Neural progenitor cell (in vitro differentiated cells): ENCODE data around the gene LIMA1. TPM values are rescaled to one million over a fixed set of nuclear protein-coding genes. Genes with fewer than 3 reads are reported as not detected.
A peak's percentile ranks its signal among the peaks of the same experiment; 100 is the strongest.
"Not testable (repeated sequence)": the region's sequence is repeated elsewhere in the genome, so short reads cannot be mapped to it uniquely, and the experiment has no call there.

Experiments
- DNase-seq: peaks from one replicate; pipeline ENCODE4 v3.0.0-alpha.2; 2016; ENCODE audit warnings: low spot score
- H2AFZ ChIP-seq: fragments of 200-600 bp; sonication (generic); replicated peaks from 2 replicates; pipeline ENCODE4 v1.6.1; 2016; ENCODE audit warnings: antibody characterized with exemption
- H3F3A ChIP-seq: fragments of 200-600 bp; sonication (generic); 2 replicates; pipeline ENCODE4 v1.6.1; 2016; ENCODE audit warnings: antibody characterized with exemption, low read depth
- H3K27ac ChIP-seq: fragments of 200-600 bp; sonication (generic); 2 replicates; pipeline ENCODE4 v1.5.1; 2016; ENCODE audit warnings: mild to moderate bottlenecking
- H3K27me3 ChIP-seq: fragments of 200-600 bp; sonication (generic); 2 replicates; pipeline ENCODE4 v1.6.1; 2016; ENCODE audit warnings: mild to moderate bottlenecking, moderate library complexity
- H3K36me3 ChIP-seq: fragments of 200-600 bp; sonication (generic); 2 replicates; pipeline ENCODE4 v1.5.1; 2016
- H3K4me1 ChIP-seq: fragments of 200-600 bp; sonication (generic); 2 replicates; pipeline ENCODE4 v1.6.1; 2016; ENCODE audit warnings: mixed run types
- H3K4me2 ChIP-seq: fragments of 200-600 bp; sonication (generic); 2 replicates; pipeline ENCODE4 v1.6.1; 2016
- H3K4me3 ChIP-seq: fragments of 200-600 bp; sonication (generic); 2 replicates; pipeline ENCODE4 v1.5.1; 2016
- H3K79me2 ChIP-seq: fragments of 200-600 bp; sonication (generic); 2 replicates; pipeline ENCODE4 v1.6.1; 2016; ENCODE audit warnings: low read depth
- H3K9ac ChIP-seq: fragments of 200-600 bp; sonication (generic); 2 replicates; pipeline ENCODE4 v1.6.1; 2016
- H3K9me3 ChIP-seq: fragments of 200-600 bp; sonication (generic); 2 replicates; pipeline ENCODE4 v1.5.1; 2016; ENCODE audit warnings: low read depth
- H4K20me1 ChIP-seq: fragments of 200-600 bp; sonication (generic); 2 replicates; pipeline ENCODE4 v1.6.1; 2016; ENCODE audit warnings: low read depth
- H3K27ac Mint-ChIP-seq: 3 replicates; pipeline ENCODE4 v1.8.0; 2021; ENCODE audit warnings: mixed read lengths
- H3K27me3 Mint-ChIP-seq: 2 replicates; pipeline ENCODE4 v1.8.0; 2022; ENCODE audit warnings: low read depth, mild to moderate bottlenecking, inconsistent platforms, moderate library complexity, mixed read lengths; ENCODE audit not compliant: insufficient read depth
- H3K36me3 Mint-ChIP-seq: 3 replicates; pipeline ENCODE4 v1.8.0; 2021; ENCODE audit warnings: mixed read lengths
- H3K4me1 Mint-ChIP-seq: 3 replicates; pipeline ENCODE4 v1.8.0; 2021; ENCODE audit warnings: mixed read lengths
- H3K4me3 Mint-ChIP-seq: 3 replicates; pipeline ENCODE4 v1.8.0; 2021; ENCODE audit warnings: mild to moderate bottlenecking, moderate library complexity, mixed read lengths
- H3K9me3 Mint-ChIP-seq: 3 replicates; pipeline ENCODE4 v1.8.0; 2020; ENCODE audit warnings: mixed read lengths
- CTCF ChIP-seq: fragments of 200-600 bp; sonication (generic); IDR thresholded peaks from 2 replicates; pipeline ENCODE4 v1.5.1; 2017; ENCODE audit warnings: antibody characterized with exemption, mild to moderate bottlenecking
- EZH2 ChIP-seq: fragments of 200-600 bp; sonication (generic); IDR thresholded peaks from 2 replicates; pipeline ENCODE4 v1.6.1; 2017; ENCODE audit warnings: antibody characterized with exemption, mild to moderate bottlenecking, moderate library complexity
- EZH2phosphoT487 ChIP-seq: fragments of 200-600 bp; sonication (generic); IDR thresholded peaks from 2 replicates; pipeline ENCODE4 v1.6.1; 2017; ENCODE audit warnings: antibody characterized with exemption
- total RNA-seq: library from RNA; depleted of rRNA; stranded (reverse); fragments of >200 nt; gene quantifications from 2 replicates; pipeline ENCODE4 v1.2.3, GENCODE V29; 2015; ENCODE audit warnings: low replicate concordance

The LIMA1 gene
- total RNA-seq: 19.1 and 25.0 TPM in 2 replicates

GRCh38 chr12:50283229-50283923, at the start of gene LIMA1:
Gene LIMA1 (minus strand): TSS chr12:50283520. CDS start chr12:50248751, 34,769 bp downstream.
- no peaks in the 10 kb centered on the region for H3K36me3 Mint-ChIP-seq
- Histone ChIP-seq H3K27ac (no peak within 1 kb of the TSS), H2AFZ (peak within 1 kb of the TSS; percentile 95)

GRCh38 chr12:50331745-50332144, 48.4 kb upstream of the LIMA1 start:
- no peaks in the 10 kb centered on the region for H3K4me1 Mint-ChIP-seq
- Histone ChIP-seq H3K9me3 (no peaks in the 10 kb centered on the region), H3K36me3 (no peaks in the 10 kb centered on the region), H3K27me3 (no peaks in the 10 kb centered on the region), H2AFZ (no peak overlapping the region), H3K27ac (no peak overlapping the region), H3F3A (no peaks in the 10 kb centered on the region), H3K4me3 (no peak overlapping the region), H3K4me2 (no peak overlapping the region), H4K20me1 (no peaks in the 10 kb centered on the region), H3K9ac (no peak overlapping the region), H3K79me2 (no peaks in the 10 kb centered on the region), H3K4me1 (no peaks in the 10 kb centered on the region)
- no peaks in the 10 kb centered on the region for H3K36me3 Mint-ChIP-seq
- no peaks in the 10 kb centered on the region for H3K9me3 Mint-ChIP-seq
- no peak overlapping the region for H3K4me3 Mint-ChIP-seq
- no peak for DNase-seq
- no peaks in the 10 kb centered on the region for H3K27me3 Mint-ChIP-seq
- no peak for TF ChIP-seq CTCF
- H3K27ac Mint-ChIP-seq: no peak overlapping the region

More at GRCh38 chr12:50283229-50283923, at the start of gene LIMA1:
- Histone ChIP-seq H4K20me1 (no peaks in the 10 kb centered on the region), H3K9me3 (no peaks in the 10 kb centered on the region), H3K79me2 (no peaks in the 10 kb centered on the region), H3F3A (peaks cover 9% of the 10 kb centered on the region), H3K4me3 (peak within 1 kb of the TSS; percentile 59), H3K36me3 (no peaks in the 10 kb centered on the region), H3K4me2 (peak within 1 kb of the TSS; percentile 88), H3K4me1 (peaks cover 7% of the 10 kb centered on the region), H3K27me3 (peaks cover 19% of the 10 kb centered on the region), H3K9ac (peak within 1 kb of the TSS; percentile 60)
- peak; percentile 93 for DNase-seq
- Mint-ChIP-seq H3K27me3 (peaks cover 4% of the 10 kb centered on the region), H3K4me3 (peak within 1 kb of the TSS; percentile 96), H3K4me1 (peaks cover 9% of the 10 kb centered on the region), H3K9me3 (no peaks in the 10 kb centered on the region), H3K27ac (peak within 1 kb of the TSS; percentile 86)
- TF ChIP-seq CTCF (no peak), EZH2 (no peak), EZH2phosphoT487 (no peak)

- not testable (repeated sequence) for H3K27me3 Mint-ChIP-seq, H3K36me3 Mint-ChIP-seq, H4K20me1 ChIP-seq, H3K9me3 ChIP-seq, H3K9ac ChIP-seq, H3K27me3 ChIP-seq, H3K9me3 Mint-ChIP-seq, H3K27ac ChIP-seq, H3K36me3 ChIP-seq, H3F3A ChIP-seq, H3K79me2 ChIP-seq, H3K4me1 ChIP-seq, H3K4me3 ChIP-seq, DNase-seq, H2AFZ ChIP-seq, H3K27ac Mint-ChIP-seq, H3K4me2 ChIP-seq, H3K4me1 Mint-ChIP-seq, H3K4me3 Mint-ChIP-seq
Observed at GRCh38 chr12:50328664-50329063, 45.3 kb upstream of the LIMA1 start.

GRCh38 chr12:50326590-50327284, 43.4 kb upstream of the LIMA1 start:
- Histone ChIP-seq H3K79me2 (no peaks in the 10 kb centered on the region), H3K4me2 (no peak overlapping the region), H3K9ac (no peak overlapping the region), H3K9me3 (no peaks in the 10 kb centered on the region), H3K36me3 (no peaks in the 10 kb centered on the region), H2AFZ (no peak overlapping the region), H3F3A (no peaks in the 10 kb centered on the region), H3K4me1 (no peaks in the 10 kb centered on the region), H3K4me3 (no peak overlapping the region), H3K27me3 (no peaks in the 10 kb centered on the region), H4K20me1 (no peaks in the 10 kb centered on the region), H3K27ac (no peak overlapping the region)
- no peak overlapping the region for H3K4me3 Mint-ChIP-seq
- no peaks in the 10 kb centered on the region for H3K9me3 Mint-ChIP-seq
- no peak for TF ChIP-seq EZH2
- H3K27me3 Mint-ChIP-seq: no peaks in the 10 kb centered on the region
- DNase-seq: no peak
- peaks cover 2% of the 10 kb centered on the region for H3K36me3 Mint-ChIP-seq
- no peak overlapping the region for H3K27ac Mint-ChIP-seq
- no peaks in the 10 kb centered on the region for H3K4me1 Mint-ChIP-seq
